Measurements from ENCODE around the gene CNR2. TPM values are rescaled to one million over a fixed set of nuclear protein-coding genes. Genes with fewer than 3 reads are reported as not detected.
A peak's percentile ranks its signal among the peaks of the same experiment; 100 is the strongest.

Gene CNR2
- total RNA-seq (2013) = 0.35 TPM
- under 1 TPM; 0.03 to 0.12 (median 0.11) TPM for polyA plus RNA-seq
- 0.14 and 0.16 TPM in 2 replicates for polyA minus RNA-seq
- 0.35 to 13.6 (median 3.3) reads per million in 11 experiments for total RNA-seq

DNA sequence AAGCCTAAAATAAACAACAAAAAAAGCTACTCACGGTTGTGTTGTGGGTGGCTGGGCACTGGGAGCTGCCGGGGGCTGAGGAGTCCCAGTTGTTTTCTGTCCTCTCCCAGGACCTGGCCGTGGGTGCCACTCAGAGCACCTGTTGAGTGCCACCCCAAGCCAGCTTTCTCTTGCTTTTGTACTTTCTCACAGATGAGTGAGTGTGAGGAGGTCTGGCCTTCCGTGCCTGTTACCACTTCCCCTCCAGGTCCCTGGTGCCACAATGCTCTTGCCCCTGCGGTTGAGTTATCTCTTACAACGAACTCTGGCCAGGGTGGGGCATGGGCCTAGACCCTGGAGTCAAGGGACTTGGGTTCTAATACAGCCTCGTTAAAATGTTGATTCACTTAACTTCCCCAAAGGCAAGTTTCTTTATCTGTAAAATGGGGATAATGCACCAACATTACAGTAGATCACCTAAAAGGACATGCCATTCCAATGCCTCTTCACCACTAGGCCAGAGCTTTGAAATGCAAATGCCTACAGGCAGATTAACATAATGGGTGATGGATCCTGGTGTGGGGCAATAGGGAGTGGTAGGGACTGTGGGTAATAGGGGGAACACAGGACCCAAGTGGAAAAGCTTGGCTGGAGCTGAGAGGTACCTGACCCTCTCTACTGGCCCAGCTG lies at the start of gene CNR2:
TSS of gene CNR2 (minus strand) at position 151 of the 669 bp plus-strand sequence. CDS start 37,745 bp downstream, outside the sequence.
- Histone ChIP-seq H2AFZ (ENCODE audit: insufficient read depth, low read depth, low read length, poor library complexity, severe bottlenecking) (peak within 1 kb of the TSS; percentile 6), H3K4me2 (replicated peaks; ENCODE audit: extremely low read depth, low read length, poor library complexity, severe bottlenecking) (peak within 1 kb of the TSS; percentile 1), H4K20me1 (ENCODE audit: insufficient read depth, low read length) (no peaks in the 10 kb centered on the region), H3K4me1 (ENCODE audit: control insufficient read depth in 1 of 2, insufficient read depth in 2 of 2, low read length in 2 of 2) (peaks cover 69% of the 10 kb centered on the region in 2 donors), H3K4me3 (replicated peaks in 1 of 3; ENCODE audit: low read depth in 2 of 3, low read length in 3 of 3) (no peak within 1 kb of the TSS), H3K27ac (ENCODE audit: low read depth in 1 of 2, low read length in 2 of 2) (no peak within 1 kb of the TSS), H3K27me3 (ENCODE audit: control insufficient read depth in 2 of 2, insufficient read depth in 2 of 2, low read length in 2 of 2) (no peaks in the 10 kb centered on the region), H3K79me2 (ENCODE audit: insufficient read depth, low read length) (no peaks in the 10 kb centered on the region), H3K36me3 (replicated peaks in 1 of 2; ENCODE audit: control insufficient read depth in 1 of 2, insufficient read depth in 2 of 2, low read length in 2 of 2) (no peaks in the 10 kb centered on the region), H3K9me3 (replicated peaks in 1 of 2; ENCODE audit: control insufficient read depth in 1 of 2, insufficient read depth in 1 of 2, low read length in 2 of 2) (no peaks in the 10 kb centered on the region), H3K9ac (ENCODE audit: insufficient read depth, low read length, poor library complexity, severe bottlenecking) (no peak within 1 kb of the TSS)
- Mint-ChIP-seq H3K36me3 (peaks cover 0 to 5% of the 10 kb centered on the region in 2 donors), H3K27me3 (ENCODE audit: low read depth in 3 of 3) (no peaks in the 10 kb centered on the region), H3K27ac (peak within 1 kb of the TSS in 4 of 7 donors; percentile 11 to 82 (median 36)), H3K4me3 (peak within 1 kb of the TSS in 1 of 2 donors; percentile 34), H3K9me3 (peaks cover 0 to 2% (median 0%) of the 10 kb centered on the region in 7 donors), H3K4me1 (peaks cover 69% of the 10 kb centered on the region)
- TF ChIP-seq, protein P1, sequence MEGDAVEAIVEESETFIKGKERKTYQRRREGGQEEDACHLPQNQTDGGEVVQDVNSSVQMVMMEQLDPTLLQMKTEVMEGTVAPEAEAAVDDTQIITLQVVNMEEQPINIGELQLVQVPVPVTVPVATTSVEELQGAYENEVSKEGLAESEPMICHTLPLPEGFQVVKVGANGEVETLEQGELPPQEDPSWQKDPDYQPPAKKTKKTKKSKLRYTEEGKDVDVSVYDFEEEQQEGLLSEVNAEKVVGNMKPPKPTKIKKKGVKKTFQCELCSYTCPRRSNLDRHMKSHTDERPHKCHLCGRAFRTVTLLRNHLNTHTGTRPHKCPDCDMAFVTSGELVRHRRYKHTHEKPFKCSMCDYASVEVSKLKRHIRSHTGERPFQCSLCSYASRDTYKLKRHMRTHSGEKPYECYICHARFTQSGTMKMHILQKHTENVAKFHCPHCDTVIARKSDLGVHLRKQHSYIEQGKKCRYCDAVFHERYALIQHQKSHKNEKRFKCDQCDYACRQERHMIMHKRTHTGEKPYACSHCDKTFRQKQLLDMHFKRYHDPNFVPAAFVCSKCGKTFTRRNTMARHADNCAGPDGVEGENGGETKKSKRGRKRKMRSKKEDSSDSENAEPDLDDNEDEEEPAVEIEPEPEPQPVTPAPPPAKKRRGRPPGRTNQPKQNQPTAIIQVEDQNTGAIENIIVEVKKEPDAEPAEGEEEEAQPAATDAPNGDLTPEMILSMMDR (IDR thresholded peaks at IDR 0.05) = no peak
- intact Hi-C loops (cut with micrococcal nuclease) = loop anchor here in 1 of 2 donors (10.0 kb wide), 1 partner anchor 109 kb away; the partner anchor contains the start of gene GALE
- DNase-seq = peak in 2 of 3 donors; percentile 33 to 47
- WGBS (ENCODE audit: insufficient coverage) = 0% methylated on average over 2 of the region's 7 CpGs

DNA sequence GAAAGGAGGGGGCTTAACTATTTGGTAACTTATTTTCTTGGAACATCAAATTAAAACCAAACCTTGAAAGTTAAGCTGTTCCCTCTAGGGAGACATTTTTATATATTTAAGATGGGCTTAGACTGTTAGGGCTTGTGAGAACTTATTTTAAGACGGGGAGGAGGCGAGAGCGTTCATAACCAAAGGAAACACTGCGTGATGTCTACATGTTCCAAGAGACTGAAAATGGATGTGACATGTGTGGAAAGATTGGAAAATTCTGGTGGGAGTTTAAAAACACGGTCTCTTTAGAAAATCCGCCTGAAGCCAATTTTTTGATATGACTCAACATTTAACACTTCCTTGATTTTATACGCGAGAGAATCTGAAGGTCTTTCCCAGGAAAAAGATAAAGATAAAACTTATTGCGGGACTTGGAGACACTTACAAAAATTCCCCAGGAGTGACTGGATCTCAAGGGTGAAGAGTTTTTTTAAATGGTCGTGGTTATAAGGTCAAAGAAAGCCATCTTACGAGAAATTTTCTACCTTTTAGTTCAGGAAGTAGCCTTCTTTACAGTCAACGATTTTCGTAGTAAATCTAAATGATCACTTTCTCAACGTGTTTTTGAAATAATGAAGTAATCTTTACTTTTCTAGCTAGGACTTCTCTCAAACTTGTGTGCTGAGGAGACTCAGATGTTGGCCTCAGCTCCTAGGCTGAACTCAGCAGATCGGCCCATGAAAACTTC lies 47.3 kb upstream of the CNR2 start:
- Mint-ChIP-seq H3K27ac (peak overlapping the region; percentile 99 to 100 (median 99)), H3K4me1 (peaks cover 53% of the 10 kb centered on the region), H3K9me3 (no peaks in the 10 kb centered on the region), H3K36me3 (peaks cover 20 to 31% of the 10 kb centered on the region in 2 donors), H3K4me3 (peak overlapping the region; percentile 83 to 99), H3K27me3 (ENCODE audit: low read depth in 3 of 3) (no peaks in the 10 kb centered on the region)
- 0% methylated on average over 3 of the region's 15 CpGs for WGBS (ENCODE audit: insufficient coverage)
- peak overlapping the region; percentile 65 for H2AFZ ChIP-seq (ENCODE audit: insufficient read depth, low read depth, low read length, poor library complexity, severe bottlenecking)
- peak in 2 of 3 donors; percentile 43 to 76 for DNase-seq
- H4K20me1 ChIP-seq (ENCODE audit: insufficient read depth, low read length) = peaks cover 21% of the 10 kb centered on the region
- no peaks in the 10 kb centered on the region for H3K27me3 ChIP-seq (ENCODE audit: control insufficient read depth in 2 of 2, insufficient read depth in 2 of 2, low read length in 2 of 2)
- H3K79me2 ChIP-seq (ENCODE audit: insufficient read depth, low read length) = peaks cover 44% of the 10 kb centered on the region
- no peaks in the 10 kb centered on the region for H3K9me3 ChIP-seq (replicated peaks in 1 of 2; ENCODE audit: control insufficient read depth in 1 of 2, insufficient read depth in 1 of 2, low read length in 2 of 2)
- H3K4me1 ChIP-seq (ENCODE audit: control insufficient read depth in 1 of 2, insufficient read depth in 2 of 2, low read length in 2 of 2) = peaks cover 41 to 58% of the 10 kb centered on the region in 2 donors
- H3K36me3 ChIP-seq (replicated peaks in 1 of 2; ENCODE audit: control insufficient read depth in 1 of 2, insufficient read depth in 2 of 2, low read length in 2 of 2) = peaks cover 17 to 29% of the 10 kb centered on the region in 2 donors
- H3K27ac ChIP-seq (ENCODE audit: low read depth in 1 of 2, low read length in 2 of 2) = peak overlapping the region; percentile 96 to 100
- intact Hi-C loops (cut with micrococcal nuclease) = no loop called here
- TF ChIP-seq, protein P1 (IDR thresholded peaks at IDR 0.05) = no peak
- H3K9ac ChIP-seq (ENCODE audit: insufficient read depth, low read length, poor library complexity, severe bottlenecking) = peak overlapping the region; percentile 100
- H3K4me3 ChIP-seq (replicated peaks in 1 of 3; ENCODE audit: low read depth in 2 of 3, low read length in 3 of 3) = peak overlapping the region; percentile 86 to 99 (median 91)
- H3K4me2 ChIP-seq (replicated peaks; ENCODE audit: extremely low read depth, low read length, poor library complexity, severe bottlenecking) = peak overlapping the region; percentile 98
